ENCODE data around the gene DYNLT2. TPM values are rescaled to one million over a fixed set of nuclear protein-coding genes. Genes with fewer than 3 reads are reported as not detected.
A peak's percentile ranks its signal among the peaks of the same experiment; 100 is the strongest.

Gene DYNLT2
- total RNA-seq, 1 experiment from 2014 or later = 1.7 TPM

DNA sequence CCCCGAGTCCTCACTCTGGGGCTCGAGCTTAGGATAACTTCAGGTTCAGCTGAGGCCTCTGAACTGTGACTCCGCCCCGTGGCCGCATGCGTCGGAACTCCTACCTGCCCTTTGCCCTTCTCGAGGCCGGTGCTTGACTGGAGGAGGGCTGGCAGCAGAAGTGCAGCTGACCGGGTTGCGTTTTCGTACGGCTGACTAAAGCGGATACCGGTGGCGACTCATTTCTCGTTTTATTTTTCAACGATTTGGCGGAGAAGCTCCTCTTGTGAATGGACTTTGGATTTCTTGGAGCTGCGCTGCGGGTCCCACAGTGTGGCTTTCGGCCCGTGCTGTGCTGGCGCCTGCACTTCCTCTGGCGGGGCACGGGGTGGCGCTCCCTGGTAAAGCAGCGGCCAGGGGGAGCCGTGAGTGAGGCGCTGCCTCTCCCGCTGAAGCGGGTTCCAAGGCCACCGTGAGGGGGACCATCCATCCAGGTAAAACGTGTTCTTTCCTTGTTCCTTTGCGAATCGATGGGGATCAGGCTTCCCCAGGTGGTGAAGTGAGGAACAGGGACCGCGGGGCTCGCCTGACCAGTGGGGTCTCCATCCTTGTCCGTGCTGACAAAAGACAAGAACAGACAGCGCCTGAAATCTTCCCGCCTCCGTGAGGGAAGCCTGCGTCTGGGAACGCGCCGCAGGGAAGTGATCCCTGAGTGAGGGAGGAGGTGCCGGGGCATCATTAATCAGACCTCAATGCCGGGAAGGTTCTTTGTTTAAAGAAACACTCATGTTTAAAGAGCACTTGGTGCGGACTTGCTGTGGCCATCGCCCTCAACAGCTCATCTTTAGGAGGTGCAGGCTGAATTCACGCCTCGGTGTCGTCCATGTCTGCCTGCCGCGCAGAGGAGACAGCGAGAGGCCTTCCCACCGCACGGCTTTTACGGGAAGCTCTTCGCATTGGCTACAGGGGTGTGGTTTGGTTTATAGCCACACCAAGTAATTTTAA is 38.9 kb upstream of the DYNLT2 start (continued):
- TF ChIP-seq, protein P1, sequence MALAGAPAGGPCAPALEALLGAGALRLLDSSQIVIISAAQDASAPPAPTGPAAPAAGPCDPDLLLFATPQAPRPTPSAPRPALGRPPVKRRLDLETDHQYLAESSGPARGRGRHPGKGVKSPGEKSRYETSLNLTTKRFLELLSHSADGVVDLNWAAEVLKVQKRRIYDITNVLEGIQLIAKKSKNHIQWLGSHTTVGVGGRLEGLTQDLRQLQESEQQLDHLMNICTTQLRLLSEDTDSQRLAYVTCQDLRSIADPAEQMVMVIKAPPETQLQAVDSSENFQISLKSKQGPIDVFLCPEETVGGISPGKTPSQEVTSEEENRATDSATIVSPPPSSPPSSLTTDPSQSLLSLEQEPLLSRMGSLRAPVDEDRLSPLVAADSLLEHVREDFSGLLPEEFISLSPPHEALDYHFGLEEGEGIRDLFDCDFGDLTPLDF (CRISPR knock-in tag; IDR thresholded peaks at IDR 0.05) = 0 out of 2 replicates have a peak, but pooled peaks have one; percentile 29
- TF ChIP-seq SOX15 (CRISPR knock-in tag; IDR thresholded peaks at IDR 0.05) = no peak
- peak; percentile 52 for TF ChIP-seq GABPB1 (CRISPR knock-in tag; IDR thresholded peaks at IDR 0.05)
- TF ChIP-seq, protein P2, sequence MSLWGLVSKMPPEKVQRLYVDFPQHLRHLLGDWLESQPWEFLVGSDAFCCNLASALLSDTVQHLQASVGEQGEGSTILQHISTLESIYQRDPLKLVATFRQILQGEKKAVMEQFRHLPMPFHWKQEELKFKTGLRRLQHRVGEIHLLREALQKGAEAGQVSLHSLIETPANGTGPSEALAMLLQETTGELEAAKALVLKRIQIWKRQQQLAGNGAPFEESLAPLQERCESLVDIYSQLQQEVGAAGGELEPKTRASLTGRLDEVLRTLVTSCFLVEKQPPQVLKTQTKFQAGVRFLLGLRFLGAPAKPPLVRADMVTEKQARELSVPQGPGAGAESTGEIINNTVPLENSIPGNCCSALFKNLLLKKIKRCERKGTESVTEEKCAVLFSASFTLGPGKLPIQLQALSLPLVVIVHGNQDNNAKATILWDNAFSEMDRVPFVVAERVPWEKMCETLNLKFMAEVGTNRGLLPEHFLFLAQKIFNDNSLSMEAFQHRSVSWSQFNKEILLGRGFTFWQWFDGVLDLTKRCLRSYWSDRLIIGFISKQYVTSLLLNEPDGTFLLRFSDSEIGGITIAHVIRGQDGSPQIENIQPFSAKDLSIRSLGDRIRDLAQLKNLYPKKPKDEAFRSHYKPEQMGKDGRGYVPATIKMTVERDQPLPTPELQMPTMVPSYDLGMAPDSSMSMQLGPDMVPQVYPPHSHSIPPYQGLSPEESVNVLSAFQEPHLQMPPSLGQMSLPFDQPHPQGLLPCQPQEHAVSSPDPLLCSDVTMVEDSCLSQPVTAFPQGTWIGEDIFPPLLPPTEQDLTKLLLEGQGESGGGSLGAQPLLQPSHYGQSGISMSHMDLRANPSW (CRISPR knock-in tag; conservative IDR thresholded peaks at IDR 0.05; ENCODE audit: low read depth) = no peak
- TF ChIP-seq, protein P3, sequence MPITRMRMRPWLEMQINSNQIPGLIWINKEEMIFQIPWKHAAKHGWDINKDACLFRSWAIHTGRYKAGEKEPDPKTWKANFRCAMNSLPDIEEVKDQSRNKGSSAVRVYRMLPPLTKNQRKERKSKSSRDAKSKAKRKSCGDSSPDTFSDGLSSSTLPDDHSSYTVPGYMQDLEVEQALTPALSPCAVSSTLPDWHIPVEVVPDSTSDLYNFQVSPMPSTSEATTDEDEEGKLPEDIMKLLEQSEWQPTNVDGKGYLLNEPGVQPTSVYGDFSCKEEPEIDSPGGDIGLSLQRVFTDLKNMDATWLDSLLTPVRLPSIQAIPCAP (CRISPR knock-in tag; IDR thresholded peaks at IDR 0.05) = no peak
- TF ChIP-seq, protein P4, sequence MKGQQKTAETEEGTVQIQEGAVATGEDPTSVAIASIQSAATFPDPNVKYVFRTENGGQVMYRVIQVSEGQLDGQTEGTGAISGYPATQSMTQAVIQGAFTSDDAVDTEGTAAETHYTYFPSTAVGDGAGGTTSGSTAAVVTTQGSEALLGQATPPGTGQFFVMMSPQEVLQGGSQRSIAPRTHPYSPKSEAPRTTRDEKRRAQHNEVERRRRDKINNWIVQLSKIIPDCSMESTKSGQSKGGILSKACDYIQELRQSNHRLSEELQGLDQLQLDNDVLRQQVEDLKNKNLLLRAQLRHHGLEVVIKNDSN (CRISPR knock-in tag; IDR thresholded peaks at IDR 0.05) = peak; percentile 29; the same call in 1 of the 2 replicates
- TF ChIP-seq, protein P5, sequence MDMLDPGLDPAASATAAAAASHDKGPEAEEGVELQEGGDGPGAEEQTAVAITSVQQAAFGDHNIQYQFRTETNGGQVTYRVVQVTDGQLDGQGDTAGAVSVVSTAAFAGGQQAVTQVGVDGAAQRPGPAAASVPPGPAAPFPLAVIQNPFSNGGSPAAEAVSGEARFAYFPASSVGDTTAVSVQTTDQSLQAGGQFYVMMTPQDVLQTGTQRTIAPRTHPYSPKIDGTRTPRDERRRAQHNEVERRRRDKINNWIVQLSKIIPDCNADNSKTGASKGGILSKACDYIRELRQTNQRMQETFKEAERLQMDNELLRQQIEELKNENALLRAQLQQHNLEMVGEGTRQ (CRISPR knock-in tag; IDR thresholded peaks at IDR 0.05) = peak; percentile 7; the same call in 1 of the 2 replicates
- 0 out of 2 replicates have a peak, but pooled peaks have one; percentile 35 for TF ChIP-seq TEAD4 (CRISPR knock-in tag; IDR thresholded peaks at IDR 0.05)
- TF ChIP-seq ETV6 (CRISPR knock-in tag; IDR thresholded peaks at IDR 0.05) = 0 out of 2 replicates have a peak, but pooled peaks have one; percentile 23
- no peak for TF ChIP-seq ZNF416 (CRISPR knock-in tag; IDR thresholded peaks at IDR 0.05)
- peak; percentile 77 for TF ChIP-seq FOXP1 (CRISPR knock-in tag; IDR thresholded peaks at IDR 0.05; ENCODE audit: borderline replicate concordance)
- TF ChIP-seq SP1 (CRISPR knock-in tag; conservative IDR thresholded peaks at IDR 0.05) = no peak
- TF ChIP-seq, protein P6, sequence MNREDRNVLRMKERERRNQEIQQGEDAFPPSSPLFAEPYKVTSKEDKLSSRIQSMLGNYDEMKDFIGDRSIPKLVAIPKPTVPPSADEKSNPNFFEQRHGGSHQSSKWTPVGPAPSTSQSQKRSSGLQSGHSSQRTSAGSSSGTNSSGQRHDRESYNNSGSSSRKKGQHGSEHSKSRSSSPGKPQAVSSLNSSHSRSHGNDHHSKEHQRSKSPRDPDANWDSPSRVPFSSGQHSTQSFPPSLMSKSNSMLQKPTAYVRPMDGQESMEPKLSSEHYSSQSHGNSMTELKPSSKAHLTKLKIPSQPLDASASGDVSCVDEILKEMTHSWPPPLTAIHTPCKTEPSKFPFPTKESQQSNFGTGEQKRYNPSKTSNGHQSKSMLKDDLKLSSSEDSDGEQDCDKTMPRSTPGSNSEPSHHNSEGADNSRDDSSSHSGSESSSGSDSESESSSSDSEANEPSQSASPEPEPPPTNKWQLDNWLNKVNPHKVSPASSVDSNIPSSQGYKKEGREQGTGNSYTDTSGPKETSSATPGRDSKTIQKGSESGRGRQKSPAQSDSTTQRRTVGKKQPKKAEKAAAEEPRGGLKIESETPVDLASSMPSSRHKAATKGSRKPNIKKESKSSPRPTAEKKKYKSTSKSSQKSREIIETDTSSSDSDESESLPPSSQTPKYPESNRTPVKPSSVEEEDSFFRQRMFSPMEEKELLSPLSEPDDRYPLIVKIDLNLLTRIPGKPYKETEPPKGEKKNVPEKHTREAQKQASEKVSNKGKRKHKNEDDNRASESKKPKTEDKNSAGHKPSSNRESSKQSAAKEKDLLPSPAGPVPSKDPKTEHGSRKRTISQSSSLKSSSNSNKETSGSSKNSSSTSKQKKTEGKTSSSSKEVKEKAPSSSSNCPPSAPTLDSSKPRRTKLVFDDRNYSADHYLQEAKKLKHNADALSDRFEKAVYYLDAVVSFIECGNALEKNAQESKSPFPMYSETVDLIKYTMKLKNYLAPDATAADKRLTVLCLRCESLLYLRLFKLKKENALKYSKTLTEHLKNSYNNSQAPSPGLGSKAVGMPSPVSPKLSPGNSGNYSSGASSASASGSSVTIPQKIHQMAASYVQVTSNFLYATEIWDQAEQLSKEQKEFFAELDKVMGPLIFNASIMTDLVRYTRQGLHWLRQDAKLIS (CRISPR knock-in tag; IDR thresholded peaks at IDR 0.05; ENCODE audit: borderline replicate concordance) = no peak
- TF ChIP-seq KAT7 (CRISPR knock-in tag; IDR thresholded peaks at IDR 0.05; ENCODE audit: borderline replicate concordance) = peak; percentile 78; the same call in 1 of the 2 replicates
- 0 out of 2 replicates have a peak, but pooled peaks have one; percentile 18 for TF ChIP-seq CREM (CRISPR knock-in tag; IDR thresholded peaks at IDR 0.05)
- TF ChIP-seq, protein P7, sequence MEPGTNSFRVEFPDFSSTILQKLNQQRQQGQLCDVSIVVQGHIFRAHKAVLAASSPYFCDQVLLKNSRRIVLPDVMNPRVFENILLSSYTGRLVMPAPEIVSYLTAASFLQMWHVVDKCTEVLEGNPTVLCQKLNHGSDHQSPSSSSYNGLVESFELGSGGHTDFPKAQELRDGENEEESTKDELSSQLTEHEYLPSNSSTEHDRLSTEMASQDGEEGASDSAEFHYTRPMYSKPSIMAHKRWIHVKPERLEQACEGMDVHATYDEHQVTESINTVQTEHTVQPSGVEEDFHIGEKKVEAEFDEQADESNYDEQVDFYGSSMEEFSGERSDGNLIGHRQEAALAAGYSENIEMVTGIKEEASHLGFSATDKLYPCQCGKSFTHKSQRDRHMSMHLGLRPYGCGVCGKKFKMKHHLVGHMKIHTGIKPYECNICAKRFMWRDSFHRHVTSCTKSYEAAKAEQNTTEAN (CRISPR knock-in tag; IDR thresholded peaks at IDR 0.05) = 0 out of 2 replicates have a peak, but pooled peaks have one; percentile 47
- no peak for TF ChIP-seq CREB1 (CRISPR knock-in tag; IDR thresholded peaks at IDR 0.05)
- TF ChIP-seq, protein P8, sequence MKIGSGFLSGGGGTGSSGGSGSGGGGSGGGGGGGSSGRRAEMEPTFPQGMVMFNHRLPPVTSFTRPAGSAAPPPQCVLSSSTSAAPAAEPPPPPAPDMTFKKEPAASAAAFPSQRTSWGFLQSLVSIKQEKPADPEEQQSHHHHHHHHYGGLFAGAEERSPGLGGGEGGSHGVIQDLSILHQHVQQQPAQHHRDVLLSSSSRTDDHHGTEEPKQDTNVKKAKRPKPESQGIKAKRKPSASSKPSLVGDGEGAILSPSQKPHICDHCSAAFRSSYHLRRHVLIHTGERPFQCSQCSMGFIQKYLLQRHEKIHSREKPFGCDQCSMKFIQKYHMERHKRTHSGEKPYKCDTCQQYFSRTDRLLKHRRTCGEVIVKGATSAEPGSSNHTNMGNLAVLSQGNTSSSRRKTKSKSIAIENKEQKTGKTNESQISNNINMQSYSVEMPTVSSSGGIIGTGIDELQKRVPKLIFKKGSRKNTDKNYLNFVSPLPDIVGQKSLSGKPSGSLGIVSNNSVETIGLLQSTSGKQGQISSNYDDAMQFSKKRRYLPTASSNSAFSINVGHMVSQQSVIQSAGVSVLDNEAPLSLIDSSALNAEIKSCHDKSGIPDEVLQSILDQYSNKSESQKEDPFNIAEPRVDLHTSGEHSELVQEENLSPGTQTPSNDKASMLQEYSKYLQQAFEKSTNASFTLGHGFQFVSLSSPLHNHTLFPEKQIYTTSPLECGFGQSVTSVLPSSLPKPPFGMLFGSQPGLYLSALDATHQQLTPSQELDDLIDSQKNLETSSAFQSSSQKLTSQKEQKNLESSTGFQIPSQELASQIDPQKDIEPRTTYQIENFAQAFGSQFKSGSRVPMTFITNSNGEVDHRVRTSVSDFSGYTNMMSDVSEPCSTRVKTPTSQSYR (CRISPR knock-in tag; IDR thresholded peaks at IDR 0.05) = no peak
- TF ChIP-seq, protein P9, sequence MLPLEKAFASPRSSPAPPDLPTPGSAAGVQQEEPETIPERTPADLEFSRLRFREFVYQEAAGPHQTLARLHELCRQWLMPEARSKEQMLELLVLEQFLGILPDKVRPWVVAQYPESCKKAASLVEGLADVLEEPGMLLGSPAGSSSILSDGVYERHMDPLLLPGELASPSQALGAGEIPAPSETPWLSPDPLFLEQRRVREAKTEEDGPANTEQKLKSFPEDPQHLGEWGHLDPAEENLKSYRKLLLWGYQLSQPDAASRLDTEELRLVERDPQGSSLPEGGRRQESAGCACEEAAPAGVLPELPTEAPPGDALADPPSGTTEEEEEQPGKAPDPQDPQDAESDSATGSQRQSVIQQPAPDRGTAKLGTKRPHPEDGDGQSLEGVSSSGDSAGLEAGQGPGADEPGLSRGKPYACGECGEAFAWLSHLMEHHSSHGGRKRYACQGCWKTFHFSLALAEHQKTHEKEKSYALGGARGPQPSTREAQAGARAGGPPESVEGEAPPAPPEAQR (CRISPR knock-in tag; IDR thresholded peaks at IDR 0.05) = no peak
